Fibroblast of the aortic adventitia (primary cell): ENCODE data around the gene VSNL1. TPM values are rescaled to one million over a fixed set of nuclear protein-coding genes. Genes with fewer than 3 reads are reported as not detected.
A peak's percentile ranks its signal among the peaks of the same experiment; 100 is the strongest.

Experiments used
- DNase-seq: peaks from one replicate; pipeline ENCODE4 v3.0.0-alpha.2; 2010; ENCODE audit warnings: low read depth
- H3K4me3 ChIP-seq: 2 replicates; pipeline ENCODE4 v1.5.1; 2011; ENCODE audit warnings: low read depth, mild to moderate bottlenecking, control low read depth, low read length, moderate library complexity
- total RNA-seq: library from RNA; depleted of rRNA; stranded (reverse); fragments of >200 nt; gene quantifications from 2 replicates; pipeline ENCODE4 v1.2.3, GENCODE V29; 2012; ENCODE audit warnings: low replicate concordance
- TF ChIP-seq, protein P1 (sequence below): IDR thresholded peaks from 2 replicates; pipeline ENCODE4 v1.5.1; 2011; ENCODE audit warnings: mild to moderate bottlenecking, low read length, control low read depth, inconsistent platforms; ENCODE audit not compliant: insufficient read depth

VSNL1 gene
- total RNA-seq, 1 donor, result 3.7 TPM

DNA sequence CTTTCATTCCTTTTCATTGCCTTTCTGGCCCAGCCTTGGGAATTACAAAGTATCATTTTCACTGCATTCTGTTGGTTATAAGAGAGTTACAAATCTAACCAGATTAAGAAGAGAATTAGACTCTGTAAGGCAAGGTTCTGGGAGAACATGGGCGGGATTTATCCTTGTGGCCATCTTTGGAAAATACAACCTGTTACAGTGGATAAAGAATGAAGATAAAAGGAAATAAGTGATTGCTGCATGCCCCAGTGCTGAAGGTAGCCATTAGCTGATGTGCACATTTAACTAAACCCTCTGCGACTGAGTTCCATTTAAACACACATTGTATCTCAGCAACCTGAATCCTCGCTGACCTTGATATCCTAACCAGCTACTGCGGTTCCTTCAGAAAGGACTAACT lies 119.7 kb downstream of the VSNL1 start:
- no peak overlapping the region for H3K4me3 ChIP-seq
- TF ChIP-seq, protein P1, sequence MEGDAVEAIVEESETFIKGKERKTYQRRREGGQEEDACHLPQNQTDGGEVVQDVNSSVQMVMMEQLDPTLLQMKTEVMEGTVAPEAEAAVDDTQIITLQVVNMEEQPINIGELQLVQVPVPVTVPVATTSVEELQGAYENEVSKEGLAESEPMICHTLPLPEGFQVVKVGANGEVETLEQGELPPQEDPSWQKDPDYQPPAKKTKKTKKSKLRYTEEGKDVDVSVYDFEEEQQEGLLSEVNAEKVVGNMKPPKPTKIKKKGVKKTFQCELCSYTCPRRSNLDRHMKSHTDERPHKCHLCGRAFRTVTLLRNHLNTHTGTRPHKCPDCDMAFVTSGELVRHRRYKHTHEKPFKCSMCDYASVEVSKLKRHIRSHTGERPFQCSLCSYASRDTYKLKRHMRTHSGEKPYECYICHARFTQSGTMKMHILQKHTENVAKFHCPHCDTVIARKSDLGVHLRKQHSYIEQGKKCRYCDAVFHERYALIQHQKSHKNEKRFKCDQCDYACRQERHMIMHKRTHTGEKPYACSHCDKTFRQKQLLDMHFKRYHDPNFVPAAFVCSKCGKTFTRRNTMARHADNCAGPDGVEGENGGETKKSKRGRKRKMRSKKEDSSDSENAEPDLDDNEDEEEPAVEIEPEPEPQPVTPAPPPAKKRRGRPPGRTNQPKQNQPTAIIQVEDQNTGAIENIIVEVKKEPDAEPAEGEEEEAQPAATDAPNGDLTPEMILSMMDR, result no peak

DNA sequence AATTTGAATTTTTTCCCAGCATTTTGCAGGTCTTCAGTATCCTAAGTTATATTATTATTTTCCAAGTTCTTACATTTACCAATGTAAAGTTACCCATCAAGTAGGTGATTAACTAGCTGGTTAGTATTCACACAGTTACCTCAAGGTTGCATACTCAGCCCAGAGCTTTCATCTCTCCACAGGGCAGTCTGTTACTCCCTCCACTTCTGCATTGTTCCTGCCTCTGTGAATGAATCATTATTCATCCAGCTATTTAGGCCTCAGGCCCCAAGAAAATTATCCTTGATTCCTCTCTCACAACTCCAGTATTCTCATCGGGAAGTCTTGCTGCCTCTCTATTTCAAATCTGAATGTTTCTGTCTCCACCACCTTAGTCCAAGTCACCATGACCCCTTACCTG lies 121.0 kb downstream of the VSNL1 start:
- TF ChIP-seq, protein P1, result no peak
- H3K4me3 ChIP-seq, result no peak overlapping the region
- no peak for DNase-seq

More for the DNA sequence above, 119.7 kb downstream of the VSNL1 start:
- DNase-seq, result no peak

DNA sequence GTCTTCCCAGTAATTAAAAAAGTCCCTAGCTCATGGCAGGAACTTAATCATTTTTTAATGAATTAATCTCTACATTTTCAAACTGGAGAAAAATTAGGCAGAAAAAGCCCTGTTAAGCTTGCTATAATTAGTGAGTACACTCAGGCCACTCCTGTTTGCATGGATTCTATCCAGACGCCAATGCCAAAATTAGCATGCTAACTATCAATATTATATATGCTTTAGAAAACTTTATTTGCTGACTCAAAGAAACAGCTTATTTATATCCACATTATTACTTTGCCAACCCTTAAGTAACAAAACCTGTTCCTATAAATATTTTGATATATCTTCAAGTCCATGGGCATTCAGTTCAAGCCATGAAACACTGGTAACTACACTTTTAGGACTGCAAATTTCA lies 122.2 kb downstream of the VSNL1 start:
- TF ChIP-seq, protein P1, result no peak
- no peak overlapping the region for H3K4me3 ChIP-seq
- DNase-seq, result no peak

DNA sequence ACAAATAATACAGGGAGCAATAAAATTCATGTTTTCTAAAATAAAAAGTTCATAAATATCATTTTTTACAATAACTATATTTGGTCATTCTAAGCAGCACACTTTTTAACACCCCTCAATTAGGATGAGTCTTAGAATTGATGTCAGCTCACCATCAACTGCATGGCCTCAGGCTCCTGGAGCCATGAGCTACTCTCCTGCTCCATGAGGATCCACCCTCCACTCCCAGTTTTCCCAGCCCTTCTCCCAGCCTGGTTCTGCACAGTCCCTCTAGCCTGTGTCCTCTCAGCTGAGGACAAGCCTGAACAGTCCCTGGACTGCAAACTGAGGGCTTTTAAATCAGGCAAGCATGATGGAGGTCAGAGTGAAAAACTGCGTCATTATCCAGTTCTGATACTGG lies 124.0 kb downstream of the VSNL1 start:
- TF ChIP-seq, protein P1, result no peak
- no peak overlapping the region for H3K4me3 ChIP-seq
- DNase-seq, result no peak

DNA sequence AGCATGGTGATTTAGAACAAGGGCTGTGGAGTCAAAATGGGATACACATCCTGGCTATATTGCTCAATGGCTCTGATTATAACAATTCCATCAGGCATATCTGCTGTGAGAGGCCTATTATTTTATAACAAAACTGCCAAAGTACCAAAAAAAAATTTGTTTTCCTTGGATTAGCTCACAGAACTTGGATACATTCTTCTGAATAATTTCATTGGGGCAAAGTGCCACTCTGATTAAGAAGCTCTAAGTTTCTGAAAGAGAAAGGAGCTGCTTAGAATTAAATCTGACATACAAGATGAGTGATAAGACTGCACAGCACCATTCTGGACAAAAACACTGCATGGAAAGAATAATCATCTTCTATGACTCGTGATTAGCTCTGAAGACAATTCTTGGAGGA lies 127.4 kb downstream of the VSNL1 start:
- no peak overlapping the region for H3K4me3 ChIP-seq
- TF ChIP-seq, protein P1, result no peak
- peak; percentile 68 for DNase-seq

DNA sequence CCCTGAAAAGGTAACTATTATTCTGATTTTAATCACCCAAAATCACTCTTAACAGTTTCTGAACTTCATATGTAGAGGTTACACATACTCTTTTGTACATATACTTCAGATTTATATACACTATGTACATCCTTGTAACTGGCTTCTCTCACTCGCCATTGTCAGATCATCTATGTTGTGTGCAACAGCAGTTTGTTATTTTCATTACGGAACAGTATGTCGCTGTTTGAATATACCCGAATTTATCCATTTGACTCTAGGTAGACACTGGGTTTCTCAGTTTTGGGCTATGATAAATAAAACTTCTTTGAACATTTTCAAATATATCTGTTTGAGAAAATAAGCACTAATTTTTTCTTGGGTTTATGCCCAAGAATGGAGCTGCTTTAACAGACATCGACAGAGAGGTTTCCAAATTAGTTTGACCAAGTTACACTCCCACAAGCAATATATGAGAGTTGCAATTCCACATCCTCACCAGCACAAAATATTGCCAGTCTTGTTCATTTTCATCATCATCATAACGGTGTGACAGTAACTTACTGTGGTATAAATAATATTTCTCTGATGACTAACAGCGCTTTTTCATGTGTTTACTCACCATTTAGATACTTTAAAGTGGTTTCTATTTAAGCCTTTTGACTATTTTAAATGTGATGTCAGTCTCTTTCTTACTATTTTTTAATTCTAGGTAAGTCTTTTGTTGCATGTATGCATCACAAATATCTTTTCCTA lies 132.3 kb downstream of the VSNL1 start:
- no peak overlapping the region for H3K4me3 ChIP-seq
- DNase-seq, result peak; percentile 44

More for the DNA sequence above, 132.3 kb downstream of the VSNL1 start:
- TF ChIP-seq, protein P1, result no peak
